Trophoblast cell (in vitro differentiated cells and primary cell): ENCODE data around the gene CEP72.

Experiments
- DNase-seq, 2 donors: peaks; one replicate each; pipeline ENCODE4 v3.0.0-alpha.2; 2016
- H2AFZ ChIP-seq: 2 replicates; pipeline ENCODE4 v1.6.1; 2013; ENCODE audit warnings: low read length, moderate library complexity, mild to moderate bottlenecking; ENCODE audit not compliant: insufficient read depth, poor library complexity
- H2AK5ac ChIP-seq: 2 replicates; pipeline ENCODE4 v1.6.1; 2013; ENCODE audit warnings: mild to moderate bottlenecking, low read length
- H2BK120ac ChIP-seq: 2 replicates; pipeline ENCODE4 v1.6.1; 2013; ENCODE audit warnings: low read length, mild to moderate bottlenecking, moderate library complexity; ENCODE audit not compliant: insufficient read depth, poor library complexity
- H2BK12ac ChIP-seq: 2 replicates; pipeline ENCODE4 v1.6.1; 2013; ENCODE audit warnings: mild to moderate bottlenecking, low read length, moderate library complexity
- H2BK5ac ChIP-seq: 2 replicates; pipeline ENCODE4 v1.6.1; 2013; ENCODE audit warnings: low read length, low read depth, moderate library complexity, mild to moderate bottlenecking; ENCODE audit not compliant: poor library complexity
- H3K14ac ChIP-seq: 2 replicates; pipeline ENCODE4 v1.6.1; 2013; ENCODE audit warnings: mild to moderate bottlenecking, low read length
- H3K18ac ChIP-seq: 2 replicates; pipeline ENCODE4 v1.6.1; 2013; ENCODE audit warnings: mild to moderate bottlenecking, low read length
- H3K23ac ChIP-seq: 2 replicates; pipeline ENCODE4 v1.6.1; 2013; ENCODE audit warnings: low read length
- H3K27ac ChIP-seq: 2 replicates; pipeline ENCODE4 v1.5.1; 2013; ENCODE audit warnings: low read depth, mild to moderate bottlenecking, inconsistent platforms, low read length, moderate library complexity
- H3K27me3 ChIP-seq: 2 replicates; pipeline ENCODE4 v1.6.1; 2013; ENCODE audit warnings: inconsistent platforms, mild to moderate bottlenecking, low read length, moderate library complexity; ENCODE audit not compliant: insufficient read depth
- H3K36me3 ChIP-seq, 2 experiments: 1 replicate in 1 of 2; 2 replicates in 1 of 2; pipeline ENCODE4 v1.6.1; 2013; ENCODE audit warnings: low read length in 2 of 2, mild to moderate bottlenecking in 2 of 2, moderate library complexity in 1 of 2; ENCODE audit not compliant: insufficient read depth in 2 of 2, control insufficient read depth in 1 of 2
- H3K4ac ChIP-seq: 2 replicates; pipeline ENCODE4 v1.6.1; 2013; ENCODE audit warnings: low read depth, mild to moderate bottlenecking, low read length, moderate library complexity
- H3K4me1 ChIP-seq, 2 experiments: 1 replicate in 1 of 2; 2 replicates in 1 of 2; pipeline ENCODE4 v1.6.1; 2013; ENCODE audit warnings: low read length in 2 of 2, mild to moderate bottlenecking in 2 of 2, moderate library complexity in 1 of 2; ENCODE audit not compliant: insufficient read depth in 2 of 2, control insufficient read depth in 1 of 2
- H3K4me2 ChIP-seq: 2 replicates; pipeline ENCODE4 v1.6.1; 2013; ENCODE audit warnings: inconsistent platforms, mild to moderate bottlenecking, low read length, moderate library complexity
- H3K4me3 ChIP-seq: 2 replicates; pipeline ENCODE4 v1.5.1; 2013; ENCODE audit warnings: mild to moderate bottlenecking, low read depth, low read length, inconsistent platforms
- H3K79me1 ChIP-seq: one replicate; pipeline ENCODE4 v1.6.1; 2013; ENCODE audit warnings: low read length
- H3K79me2 ChIP-seq: 2 replicates; pipeline ENCODE4 v1.6.1; 2013; ENCODE audit warnings: low read length, mild to moderate bottlenecking; ENCODE audit not compliant: control insufficient read depth, insufficient read depth, poor library complexity
- H3K9ac ChIP-seq: 2 replicates; pipeline ENCODE4 v1.6.1; 2013; ENCODE audit warnings: mild to moderate bottlenecking, low read length
- H3K9me3 ChIP-seq: 2 replicates; pipeline ENCODE4 v1.6.1; 2013; ENCODE audit warnings: low read depth, mild to moderate bottlenecking, control low read depth, inconsistent platforms, low read length; ENCODE audit not compliant: insufficient read depth
- H4K12ac ChIP-seq: 2 replicates; pipeline ENCODE4 v1.6.1; 2013; ENCODE audit warnings: low read depth, mild to moderate bottlenecking, low read length, moderate library complexity
- H4K8ac ChIP-seq: 2 replicates; pipeline ENCODE4 v1.6.1; 2013; ENCODE audit warnings: low read depth, mild to moderate bottlenecking, low read length, moderate library complexity
- H4K91ac ChIP-seq: one replicate; pipeline ENCODE4 v1.6.1; 2013; ENCODE audit warnings: low read depth, mild to moderate bottlenecking, low read length, moderate library complexity
- WGBS: extraction: QIAGEN DNeasy Blood & Tissue Kit; methylation state at CpG from one replicate; pipeline ENCODE4 v1.1.7; 2013; ENCODE audit warnings: missing lambda C conversion rate; ENCODE audit not compliant: insufficient read length, insufficient coverage; ENCODE audit errors: extremely low coverage; 5-methylcytosine and 5-hydroxymethylcytosine counted together

The CEP72 gene

DNA sequence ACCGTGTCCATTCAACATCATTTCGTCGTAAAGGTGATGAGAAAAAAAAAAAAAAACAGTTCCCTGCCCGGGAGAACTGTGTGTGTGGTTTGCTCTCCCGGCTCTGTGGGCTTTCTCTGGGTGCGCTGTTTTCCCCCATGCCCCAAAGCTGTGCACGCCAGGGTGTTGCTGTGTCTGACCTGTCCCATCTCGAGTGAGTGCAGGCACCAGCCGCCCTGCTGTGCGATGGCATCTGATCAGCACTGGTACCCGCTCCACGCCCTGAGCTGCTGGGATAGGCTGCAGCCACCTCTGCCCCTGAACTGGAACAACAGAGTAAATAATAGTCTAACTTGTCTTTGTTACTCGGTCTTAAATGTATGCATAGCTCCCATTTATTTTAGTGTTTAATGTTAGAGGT lies 33.3 kb downstream of the CEP72 start:
- Histone ChIP-seq H3K14ac (no peak overlapping the region), H2BK5ac (no peak overlapping the region), H2AK5ac (no peak overlapping the region), H3K9me3 (peaks cover 3% of the 10 kb centered on the region), H2BK12ac (no peak overlapping the region), H3K27ac (no peak overlapping the region), H3K23ac (no peak overlapping the region), H3K79me2 (no peaks in the 10 kb centered on the region), H3K27me3 (no peaks in the 10 kb centered on the region), H3K36me3 (peaks cover 56 to 64% of the 10 kb centered on the region in 2 experiments), H4K8ac (no peak overlapping the region), H3K18ac (no peak overlapping the region), H4K12ac (no peak overlapping the region), H3K4me3 (no peak overlapping the region), H3K4me2 (no peak overlapping the region), H3K9ac (no peak overlapping the region), H2AFZ (no peak overlapping the region), H4K91ac (no peak overlapping the region), H3K79me1 (no peaks in the 10 kb centered on the region), H3K4me1 (no peaks in the 10 kb centered on the region), H3K4ac (no peak overlapping the region), H2BK120ac (no peak overlapping the region)
- DNase-seq, result no peak
- WGBS, result no CpG with 5 or more reads among the region's 13 CpGs

DNA sequence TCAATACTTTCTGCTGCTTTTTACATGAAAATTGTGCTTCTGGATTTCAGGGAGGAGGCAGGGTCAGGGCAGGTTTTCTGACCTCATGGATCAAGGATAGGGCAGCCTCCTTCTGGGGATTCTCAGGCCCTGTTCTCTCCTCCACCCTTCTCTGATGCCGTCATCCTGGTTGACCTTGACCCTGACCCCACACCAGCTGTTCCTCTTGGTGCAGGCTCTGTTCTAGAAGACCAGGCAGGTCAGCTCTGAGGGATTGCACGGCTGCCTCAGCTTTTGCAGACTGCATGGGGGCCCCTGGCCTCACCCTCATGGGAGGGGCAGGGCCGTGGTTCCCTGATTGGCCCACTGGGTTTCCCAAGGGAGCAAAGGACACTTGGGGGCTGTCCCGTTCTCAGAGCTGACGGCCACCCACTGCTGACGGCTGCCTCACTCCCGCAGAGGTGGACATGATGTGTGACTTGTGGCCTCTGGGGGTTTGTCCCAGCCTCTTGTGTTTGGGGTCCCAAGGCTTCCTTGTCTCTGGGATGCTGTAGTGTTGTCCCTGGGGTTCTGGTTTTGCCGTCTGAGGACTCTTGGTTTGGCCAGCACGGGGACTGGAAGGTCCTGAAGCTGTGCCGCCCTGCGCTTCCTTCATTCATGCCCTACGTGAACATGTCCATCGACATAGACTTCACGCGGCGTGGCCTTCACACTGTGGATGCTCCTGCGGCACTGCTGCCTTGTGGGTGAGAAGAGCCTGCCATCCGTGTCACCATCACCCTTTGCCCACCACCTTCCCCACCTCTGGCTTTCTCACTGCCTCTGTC lies 34.5 kb downstream of the CEP72 start:
- Histone ChIP-seq H3K27me3 (no peaks in the 10 kb centered on the region), H2AFZ (no peak overlapping the region), H2BK120ac (no peak overlapping the region), H3K9ac (no peak overlapping the region), H3K79me2 (no peaks in the 10 kb centered on the region), H3K27ac (no peak overlapping the region), H2AK5ac (no peak overlapping the region), H3K23ac (no peak overlapping the region), H3K4me2 (no peak overlapping the region), H3K9me3 (peaks cover 6% of the 10 kb centered on the region), H2BK12ac (no peak overlapping the region), H3K14ac (no peak overlapping the region), H3K4ac (no peak overlapping the region), H2BK5ac (no peak overlapping the region), H3K18ac (no peak overlapping the region), H4K12ac (no peak overlapping the region), H3K4me3 (no peak overlapping the region), H4K91ac (no peak overlapping the region), H3K4me1 (no peaks in the 10 kb centered on the region), H3K36me3 (peaks cover 49 to 58% of the 10 kb centered on the region in 2 experiments), H3K79me1 (no peaks in the 10 kb centered on the region), H4K8ac (no peak overlapping the region)
- no peak for DNase-seq
- WGBS, result no CpG with 5 or more reads among the region's 18 CpGs

DNA sequence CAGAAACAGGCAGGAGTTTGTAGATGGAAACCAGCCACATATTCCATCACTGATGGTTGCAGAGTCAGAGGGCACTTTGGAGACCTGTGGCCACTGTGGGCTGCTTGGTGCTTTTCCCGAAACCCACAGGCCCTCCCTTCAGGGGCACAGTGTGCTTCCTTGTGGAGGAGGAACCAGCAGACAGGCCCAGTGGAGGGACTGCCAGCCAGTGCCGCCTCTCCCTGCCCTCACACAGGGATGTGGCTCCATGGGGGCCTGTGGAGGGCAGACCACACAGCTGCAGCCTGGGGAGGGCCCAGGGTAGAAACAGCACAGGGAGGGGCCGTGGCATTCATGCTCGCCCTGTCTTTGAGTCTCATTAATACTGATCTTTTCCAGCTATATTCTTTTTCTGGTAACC lies 35.2 kb downstream of the CEP72 start:
- H3K79me2 ChIP-seq, result no peaks in the 10 kb centered on the region
- no CpG with 5 or more reads among the region's 4 CpGs for WGBS
- H2BK5ac ChIP-seq, result no peak overlapping the region
- no peak overlapping the region for H2AFZ ChIP-seq
- no peak overlapping the region for H3K27ac ChIP-seq
- no peak overlapping the region for H4K8ac ChIP-seq
- no peaks in the 10 kb centered on the region for H3K79me1 ChIP-seq
- no peak overlapping the region for H3K14ac ChIP-seq
- peaks cover 6% of the 10 kb centered on the region for H3K9me3 ChIP-seq
- no peak overlapping the region for H3K4me2 ChIP-seq
- H2AK5ac ChIP-seq, result no peak overlapping the region
- H2BK12ac ChIP-seq, result no peak overlapping the region
- H4K12ac ChIP-seq, result no peak overlapping the region
- no peak for DNase-seq
- H3K9ac ChIP-seq, result no peak overlapping the region
- H4K91ac ChIP-seq, result no peak overlapping the region
- no peak overlapping the region for H3K18ac ChIP-seq
- no peak overlapping the region for H3K4ac ChIP-seq
- H3K4me1 ChIP-seq, result no peaks in the 10 kb centered on the region
- H3K4me3 ChIP-seq, result no peak overlapping the region
- no peak overlapping the region for H2BK120ac ChIP-seq
- peaks cover 53 to 64% of the 10 kb centered on the region in 2 experiments for H3K36me3 ChIP-seq
- H3K23ac ChIP-seq, result no peak overlapping the region
- H3K27me3 ChIP-seq, result no peaks in the 10 kb centered on the region

DNA sequence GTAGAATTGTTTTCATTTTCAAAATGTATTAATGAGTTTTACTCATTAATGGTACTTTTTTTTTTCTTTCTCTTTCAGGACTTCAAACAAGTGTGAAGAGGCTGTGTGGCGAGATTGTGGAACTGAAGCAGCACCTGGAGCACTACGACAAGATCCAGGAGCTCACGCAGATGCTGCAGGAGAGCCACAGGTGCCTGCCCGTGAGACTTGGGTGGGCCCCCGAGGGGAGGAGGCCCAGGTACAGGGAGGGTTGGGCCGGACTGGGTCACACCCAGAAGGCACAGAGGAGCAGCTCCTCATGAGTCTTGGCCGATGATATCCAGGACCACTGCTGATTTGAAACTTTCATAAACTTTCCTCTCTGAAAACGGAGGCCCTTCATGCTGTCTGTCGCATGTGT lies 35.6 kb downstream of the CEP72 start:
- no peak overlapping the region for H3K18ac ChIP-seq
- no peaks in the 10 kb centered on the region for H3K27me3 ChIP-seq

More for the DNA sequence above, 35.6 kb downstream of the CEP72 start:
- Histone ChIP-seq H4K91ac (no peak overlapping the region), H3K4me1 (no peaks in the 10 kb centered on the region), H2AK5ac (no peak overlapping the region), H2AFZ (no peak overlapping the region), H3K79me2 (no peaks in the 10 kb centered on the region), H2BK5ac (no peak overlapping the region), H3K14ac (no peak overlapping the region), H2BK12ac (no peak overlapping the region), H2BK120ac (no peak overlapping the region), H3K4me2 (no peak overlapping the region), H4K8ac (no peak overlapping the region), H3K4me3 (no peak overlapping the region), H3K9ac (no peak overlapping the region), H3K27ac (no peak overlapping the region), H3K23ac (no peak overlapping the region), H4K12ac (no peak overlapping the region), H3K36me3 (peaks cover 51 to 62% of the 10 kb centered on the region in 2 experiments), H3K79me1 (no peaks in the 10 kb centered on the region), H3K9me3 (peaks cover 6% of the 10 kb centered on the region), H3K4ac (no peak overlapping the region)
- no CpG with 5 or more reads among the region's 9 CpGs for WGBS
- no peak for DNase-seq
